Ovary (tissue), 3 donors: ENCODE results near the gene OR8B3.
"Not testable (repeated sequence)": the region's sequence is repeated elsewhere in the genome, so short reads cannot be mapped to it uniquely, and the experiment has no call there.

Experiments
- POLR2A ChIP-seq: fragments of 450-650 bp; IDR thresholded peaks from one replicate; pipeline ENCODE4 v1.6.1; 2017; ENCODE audit warnings: antibody characterized with exemption, mild to moderate bottlenecking, moderate library complexity
- TF ChIP-seq, protein P1 (sequence below), 3 donors: fragments of 450-650 bp in 2 of 3; fragments of 200-600 bp in 1 of 3; IDR thresholded peaks; one replicate each; pipeline versions ENCODE4 v1.5.1 to v1.8.0; 2016 to 2022; ENCODE audit warnings: antibody characterized with exemption in 3 of 3, mild to moderate bottlenecking in 1 of 3
- donor health status: DM: no; HTN: no; CAD: no.

DNA sequence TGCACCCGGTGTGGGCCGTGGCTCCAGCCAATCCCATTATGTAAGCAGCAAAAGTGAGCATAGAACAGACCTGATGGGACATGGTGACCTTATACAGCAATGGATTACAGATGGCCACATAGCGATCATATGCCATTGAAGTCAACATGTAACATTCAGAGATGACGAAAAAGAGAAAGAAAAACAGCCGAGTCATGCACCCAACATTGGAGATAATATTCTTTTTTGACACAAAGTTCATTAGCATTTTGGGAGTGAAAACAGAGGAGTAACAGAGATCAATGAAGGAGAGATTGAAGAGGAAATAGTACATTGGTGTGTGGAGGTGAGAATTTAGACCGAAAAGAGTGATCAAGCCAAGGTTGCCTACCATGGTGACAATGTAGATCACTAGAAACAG, 16.0 kb downstream of the OR8B3 start:
- TF ChIP-seq, protein P1, sequence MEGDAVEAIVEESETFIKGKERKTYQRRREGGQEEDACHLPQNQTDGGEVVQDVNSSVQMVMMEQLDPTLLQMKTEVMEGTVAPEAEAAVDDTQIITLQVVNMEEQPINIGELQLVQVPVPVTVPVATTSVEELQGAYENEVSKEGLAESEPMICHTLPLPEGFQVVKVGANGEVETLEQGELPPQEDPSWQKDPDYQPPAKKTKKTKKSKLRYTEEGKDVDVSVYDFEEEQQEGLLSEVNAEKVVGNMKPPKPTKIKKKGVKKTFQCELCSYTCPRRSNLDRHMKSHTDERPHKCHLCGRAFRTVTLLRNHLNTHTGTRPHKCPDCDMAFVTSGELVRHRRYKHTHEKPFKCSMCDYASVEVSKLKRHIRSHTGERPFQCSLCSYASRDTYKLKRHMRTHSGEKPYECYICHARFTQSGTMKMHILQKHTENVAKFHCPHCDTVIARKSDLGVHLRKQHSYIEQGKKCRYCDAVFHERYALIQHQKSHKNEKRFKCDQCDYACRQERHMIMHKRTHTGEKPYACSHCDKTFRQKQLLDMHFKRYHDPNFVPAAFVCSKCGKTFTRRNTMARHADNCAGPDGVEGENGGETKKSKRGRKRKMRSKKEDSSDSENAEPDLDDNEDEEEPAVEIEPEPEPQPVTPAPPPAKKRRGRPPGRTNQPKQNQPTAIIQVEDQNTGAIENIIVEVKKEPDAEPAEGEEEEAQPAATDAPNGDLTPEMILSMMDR (IDR thresholded peaks at IDR 0.05), result not testable (repeated sequence)
- TF ChIP-seq POLR2A, result not testable (repeated sequence)
